ENCODE data around the gene HPDL.
"Not testable (repeated sequence)": the region's sequence is repeated elsewhere in the genome, so short reads cannot be mapped to it uniquely, and the experiment has no call there.

HPDL gene

GRCh38 chr1:45354838-45355237 is 28.1 kb downstream of the HPDL start:
- no peak for DNase-seq

GRCh38 chr1:45355683-45356082 is 29.0 kb downstream of the HPDL start:
- DNase-seq: no peak

- DNase-seq: no peak
These were observed 29.5 kb downstream of the HPDL start for GRCh38 chr1:45356186-45356585.

GRCh38 chr1:45359882-45360513 is 33.3 kb downstream of the HPDL start:
- peak; percentile 53 for DNase-seq

- not testable (repeated sequence) for DNase-seq
These were observed 34.3 kb downstream of the HPDL start for GRCh38 chr1:45360981-45361380.

- no peak for DNase-seq
These were observed 37.6 kb downstream of the HPDL start for GRCh38 chr1:45364294-45364693.

- DNase-seq: no peak
These were observed 38.4 kb downstream of the HPDL start for GRCh38 chr1:45365051-45365450.

GRCh38 chr1:45370575-45370974 is 43.9 kb downstream of the HPDL start:
- DNase-seq: no peak

- no peak for DNase-seq
These were observed 46.9 kb downstream of the HPDL start for GRCh38 chr1:45373573-45373972.

GRCh38 chr1:45375104-45376090 is 48.7 kb downstream of the HPDL start:
- no peak for DNase-seq

- DNase-seq: no peak
These were observed 51.5 kb downstream of the HPDL start for GRCh38 chr1:45378184-45378583.
